Suprapubic skin (tissue), 4 donors: Measurements from ENCODE around the gene USP36. TPM values are rescaled to one million over a fixed set of nuclear protein-coding genes. Genes with fewer than 3 reads are reported as not detected.
A peak's percentile ranks its signal among the peaks of the same experiment; 100 is the strongest.

Source experiments
- DNase-seq, 2 donors: peaks; one replicate each; pipeline ENCODE4 v3.0.0-alpha.2; 2019; ENCODE audit warnings: low spot score in 2 of 2
- H3K27ac ChIP-seq: fragments of 200-600 bp; sonication (generic); one replicate; pipeline ENCODE4 v1.5.1; 2019
- H3K27me3 ChIP-seq: fragments of 200-600 bp; sonication (generic); one replicate; pipeline ENCODE4 v1.5.1; 2019
- H3K36me3 ChIP-seq: fragments of 200-600 bp; sonication (generic); one replicate; pipeline ENCODE4 v1.5.1; 2019
- H3K4me1 ChIP-seq: fragments of 200-600 bp; sonication (generic); one replicate; pipeline ENCODE4 v1.5.1; 2019
- H3K4me3 ChIP-seq: fragments of 200-600 bp; sonication (generic); one replicate; pipeline ENCODE4 v1.5.1; 2019; ENCODE audit warnings: mild to moderate bottlenecking
- H3K9me3 ChIP-seq: fragments of 200-600 bp; sonication (generic); one replicate; pipeline ENCODE4 v1.5.1; 2019
- CTCF ChIP-seq, 2 donors: fragments of 200-600 bp in 1 of 2; fragments of 450-650 bp in 1 of 2; sonication (generic) in 1 of 2; IDR thresholded peaks; one replicate each; pipeline ENCODE4 v1.5.1; 2016 to 2019; ENCODE audit warnings: antibody characterized with exemption in 2 of 2, mild to moderate bottlenecking in 1 of 2, moderate library complexity in 1 of 2
- EP300 ChIP-seq: sonication (generic); formaldehyde crosslinking; IDR thresholded peaks from one replicate; pipeline ENCODE4 v1.6.1; 2017; ENCODE audit warnings: antibody characterized with exemption
- POLR2A ChIP-seq, 2 donors: fragments of 450-650 bp; IDR thresholded peaks; one replicate each; pipeline ENCODE4 v1.6.1; 2017; ENCODE audit warnings: antibody characterized with exemption in 2 of 2, mild to moderate bottlenecking in 2 of 2, moderate library complexity in 2 of 2
- POLR2AphosphoS5 ChIP-seq, 3 donors: sonication (generic); formaldehyde crosslinking; IDR thresholded peaks; one replicate each; pipeline ENCODE4 v1.6.1; 2017; ENCODE audit warnings: antibody characterized with exemption in 3 of 3
- WGBS: methylation state at CpG from one replicate; pipeline ENCODE4 v1.1.5; 2018; 5-methylcytosine and 5-hydroxymethylcytosine counted together
- total RNA-seq, 4 donors: library from RNA; depleted of rRNA; stranded (reverse); fragments of >200 nt; gene quantifications; one replicate each; pipeline ENCODE4 v1.1.0, GENCODE V29; 2016

USP36 gene
- total RNA-seq, 4 donors from 2014 or later: 60.1 to 118 (median 74.4) TPM

DNA sequence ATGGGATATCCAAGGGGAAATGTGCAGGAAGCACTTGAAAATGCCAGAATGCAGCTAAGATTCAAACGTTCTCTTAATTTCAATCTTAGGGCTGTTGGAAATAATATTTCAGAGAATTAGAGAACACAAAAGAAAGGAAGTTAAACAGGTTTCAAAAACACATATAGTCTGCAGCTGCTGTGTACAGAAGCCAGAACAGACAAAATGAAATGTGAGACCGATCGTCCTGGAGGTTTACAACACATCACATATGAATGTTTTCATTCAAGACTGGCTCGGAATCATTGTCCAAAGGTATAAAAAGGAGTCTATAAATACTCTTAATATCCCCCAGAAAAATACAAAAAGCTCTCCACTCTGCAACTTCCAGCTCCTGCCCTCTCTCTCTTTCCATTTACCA lies 72.8 kb downstream of the USP36 start:
- peak overlapping the region; percentile 35 for H3K27ac ChIP-seq
- peaks cover 66% of the 10 kb centered on the region for H3K4me1 ChIP-seq
- H3K9me3 ChIP-seq: no peaks in the 10 kb centered on the region
- no peak for DNase-seq
- H3K27me3 ChIP-seq: no peaks in the 10 kb centered on the region
- TF ChIP-seq EP300: no peak
- TF ChIP-seq CTCF (IDR thresholded peaks at IDR 0.05): no peak
- no peak for TF ChIP-seq POLR2AphosphoS5 (IDR thresholded peaks at IDR 0.05)
- no peak for TF ChIP-seq POLR2A (IDR thresholded peaks at IDR 0.05)
- WGBS: 52% methylated on average over 4 of the region's 4 CpGs
- H3K4me3 ChIP-seq: no peak overlapping the region
- H3K36me3 ChIP-seq: no peaks in the 10 kb centered on the region

- no peak for TF ChIP-seq EP300
- no peak for TF ChIP-seq POLR2A (IDR thresholded peaks at IDR 0.05)
- no peak for TF ChIP-seq CTCF (IDR thresholded peaks at IDR 0.05)
- no peak for TF ChIP-seq POLR2AphosphoS5 (IDR thresholded peaks at IDR 0.05)
- H3K36me3 ChIP-seq: no peaks in the 10 kb centered on the region
- H3K4me3 ChIP-seq: no peak overlapping the region
- WGBS: 93% methylated on average over 5 of the region's 5 CpGs
- peaks cover 67% of the 10 kb centered on the region for H3K4me1 ChIP-seq
- H3K9me3 ChIP-seq: no peaks in the 10 kb centered on the region
- no peak for DNase-seq
- H3K27ac ChIP-seq: peak overlapping the region; percentile 44
- H3K27me3 ChIP-seq: no peaks in the 10 kb centered on the region
These were observed 73.8 kb downstream of the USP36 start for GRCh38 chr17:78766743-78767294.

- Histone ChIP-seq H3K27me3 (no peaks in the 10 kb centered on the region), H3K9me3 (no peaks in the 10 kb centered on the region), H3K4me3 (no peak overlapping the region), H3K36me3 (no peaks in the 10 kb centered on the region), H3K27ac (peak overlapping the region; percentile 44), H3K4me1 (peaks cover 67% of the 10 kb centered on the region)
- no peak for DNase-seq
- WGBS: 54% methylated on average over 2 of the region's 2 CpGs
- no peak for TF ChIP-seq POLR2A (IDR thresholded peaks at IDR 0.05)
- TF ChIP-seq EP300: no peak
- no peak for TF ChIP-seq POLR2AphosphoS5 (IDR thresholded peaks at IDR 0.05)
- no peak for TF ChIP-seq CTCF (IDR thresholded peaks at IDR 0.05)
These were observed 74.4 kb downstream of the USP36 start for GRCh38 chr17:78766225-78766624.

- TF ChIP-seq POLR2A (IDR thresholded peaks at IDR 0.05) (no peak), CTCF (IDR thresholded peaks at IDR 0.05) (no peak), EP300 (no peak), POLR2AphosphoS5 (IDR thresholded peaks at IDR 0.05) (no peak)
- Histone ChIP-seq H3K4me1 (peaks cover 70% of the 10 kb centered on the region), H3K4me3 (no peak overlapping the region), H3K9me3 (no peaks in the 10 kb centered on the region), H3K36me3 (no peaks in the 10 kb centered on the region), H3K27me3 (no peaks in the 10 kb centered on the region), H3K27ac (peak overlapping the region; percentile 44)
- DNase-seq: no peak
- 63% methylated on average over 3 of the region's 3 CpGs for WGBS
These were observed 74.8 kb downstream of the USP36 start for GRCh38 chr17:78765821-78766220.

GRCh38 chr17:78764871-78765270 lies 75.7 kb downstream of the USP36 start:
- no peaks in the 10 kb centered on the region for H3K36me3 ChIP-seq
- no peak for DNase-seq
- H3K4me1 ChIP-seq: peaks cover 72% of the 10 kb centered on the region
- TF ChIP-seq EP300 (no peak), CTCF (IDR thresholded peaks at IDR 0.05) (no peak), POLR2A (IDR thresholded peaks at IDR 0.05) (no peak), POLR2AphosphoS5 (IDR thresholded peaks at IDR 0.05) (no peak)
- H3K27ac ChIP-seq: no peak overlapping the region
- H3K9me3 ChIP-seq: no peaks in the 10 kb centered on the region
- WGBS: 88% methylated on average over 8 of the region's 8 CpGs
- H3K4me3 ChIP-seq: no peak overlapping the region
- H3K27me3 ChIP-seq: no peaks in the 10 kb centered on the region
